Activated naive CD8-positive, alpha-beta T cell (primary cell): Measurements from ENCODE around the gene FOSL1.
"Not testable (repeated sequence)": the region's sequence is repeated elsewhere in the genome, so short reads cannot be mapped to it uniquely, and the experiment has no call there.

Source experiments
- H3K27ac Mint-ChIP-seq: one replicate; pipeline ENCODE4 v1.8.0; 2021; ENCODE audit warnings: mixed read lengths
- H3K27me3 Mint-ChIP-seq: one replicate; pipeline ENCODE4 v1.8.0; 2021; ENCODE audit warnings: mixed read lengths
- H3K36me3 Mint-ChIP-seq: one replicate; pipeline ENCODE4 v1.8.0; 2021; ENCODE audit warnings: mixed read lengths
- H3K4me1 Mint-ChIP-seq: one replicate; pipeline ENCODE4 v1.8.0; 2021; ENCODE audit warnings: low read depth, mixed read lengths
- H3K4me3 Mint-ChIP-seq: one replicate; pipeline ENCODE4 v1.8.0; 2021; ENCODE audit warnings: mild to moderate bottlenecking, mixed read lengths
- H3K9me3 Mint-ChIP-seq: one replicate; pipeline ENCODE4 v1.8.0; 2021; ENCODE audit warnings: low read depth, mixed read lengths

The FOSL1 gene

DNA sequence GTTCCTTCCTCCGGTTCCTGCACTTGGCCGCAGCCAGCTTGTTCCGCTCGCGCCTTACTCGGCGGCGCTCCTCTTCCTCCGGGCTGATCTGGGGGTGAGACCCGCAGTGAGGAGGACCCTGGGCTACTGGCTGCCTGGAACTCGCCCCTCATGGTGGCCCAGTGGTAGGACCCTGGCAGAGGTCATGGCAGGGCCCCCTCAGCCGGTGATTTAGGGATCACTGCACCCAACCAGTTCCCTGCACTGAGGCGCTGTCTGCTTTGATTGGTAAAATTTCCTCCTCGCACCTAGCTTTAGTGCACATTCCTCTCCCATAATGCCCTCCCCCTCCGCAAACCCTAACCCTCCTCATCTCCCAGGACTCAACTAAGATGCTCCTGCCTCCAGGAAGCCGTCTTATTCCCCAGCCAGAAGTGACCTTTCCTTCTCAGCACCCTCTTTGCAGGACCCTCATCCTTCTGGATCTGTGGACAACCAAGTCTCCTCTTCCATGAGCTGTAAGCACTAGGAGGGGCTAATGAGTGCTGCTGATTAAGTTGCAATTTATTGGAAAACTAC is 6.1 kb downstream of the FOSL1 start:
- Mint-ChIP-seq H3K27ac (peak overlapping the region; percentile 82), H3K4me3 (peak overlapping the region; percentile 89), H3K4me1 (peaks cover 52% of the 10 kb centered on the region), H3K36me3 (peaks cover 6% of the 10 kb centered on the region), H3K27me3 (no peaks in the 10 kb centered on the region), H3K9me3 (no peaks in the 10 kb centered on the region)

DNA sequence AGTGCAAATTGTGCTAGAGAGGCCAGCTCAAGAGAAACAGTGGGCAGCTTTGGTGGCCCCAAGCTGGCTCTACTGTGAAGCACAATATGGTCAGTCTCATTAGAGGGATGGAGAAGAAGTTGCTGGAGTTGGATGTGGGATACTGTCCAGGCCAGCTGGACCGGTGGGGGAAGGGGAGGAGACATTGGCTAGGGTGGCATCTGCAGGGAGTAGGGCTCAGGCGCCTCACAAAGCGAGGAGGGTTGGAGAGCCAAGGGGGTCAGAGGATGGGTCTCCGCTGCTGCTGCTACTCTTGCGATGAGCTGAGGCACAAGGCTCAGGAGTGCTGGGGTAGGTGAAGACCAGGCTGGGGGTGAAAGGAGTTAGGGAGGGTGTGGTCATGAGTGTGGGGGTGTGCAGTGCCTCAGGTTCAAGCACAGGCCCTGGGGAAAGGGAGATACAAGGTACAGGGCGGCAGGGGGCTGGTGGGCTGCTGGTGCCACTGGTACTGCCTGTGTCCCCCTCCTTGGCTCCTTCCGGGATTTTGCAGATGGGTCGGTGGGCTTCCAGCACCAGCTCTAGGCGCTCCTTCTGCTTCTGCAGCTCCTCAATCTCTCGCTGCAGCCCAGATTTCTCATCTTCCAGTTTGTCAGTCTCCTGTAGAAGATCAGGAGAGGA is 7.4 kb downstream of the FOSL1 start:
- peak overlapping the region; percentile 89 for H3K4me3 Mint-ChIP-seq
- H3K27me3 Mint-ChIP-seq, result no peaks in the 10 kb centered on the region
- H3K36me3 Mint-ChIP-seq, result peaks cover 6% of the 10 kb centered on the region
- peak overlapping the region; percentile 87 for H3K27ac Mint-ChIP-seq
- no peaks in the 10 kb centered on the region for H3K9me3 Mint-ChIP-seq
- H3K4me1 Mint-ChIP-seq, result peaks cover 60% of the 10 kb centered on the region

DNA sequence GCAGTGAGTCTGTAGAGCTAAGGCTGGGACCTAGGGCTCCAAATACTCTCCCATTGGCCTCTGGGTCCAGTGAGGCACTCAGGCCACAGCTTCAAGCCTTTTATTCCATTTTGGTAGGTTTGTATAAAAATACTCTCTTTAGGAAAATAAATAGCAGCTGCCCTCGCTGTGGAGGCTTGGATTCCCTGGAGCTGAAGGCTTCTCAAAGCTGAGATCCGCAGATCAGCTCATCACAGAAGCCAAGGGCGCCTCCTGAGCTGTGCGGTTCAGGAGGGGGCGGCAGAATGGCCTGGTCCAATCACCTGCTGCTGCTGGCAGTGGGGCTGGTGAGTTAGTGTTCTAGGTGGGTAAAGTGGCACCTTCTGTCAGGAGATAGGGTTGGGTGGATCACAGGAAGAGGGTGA is 8.0 kb downstream of the FOSL1 start:
- peak overlapping the region; percentile 87 for H3K27ac Mint-ChIP-seq
- H3K4me3 Mint-ChIP-seq, result peak overlapping the region; percentile 89
- not testable (repeated sequence) for H3K27me3 Mint-ChIP-seq, H3K9me3 Mint-ChIP-seq, H3K36me3 Mint-ChIP-seq
- H3K4me1 Mint-ChIP-seq, result peaks cover 56% of the 10 kb centered on the region

DNA sequence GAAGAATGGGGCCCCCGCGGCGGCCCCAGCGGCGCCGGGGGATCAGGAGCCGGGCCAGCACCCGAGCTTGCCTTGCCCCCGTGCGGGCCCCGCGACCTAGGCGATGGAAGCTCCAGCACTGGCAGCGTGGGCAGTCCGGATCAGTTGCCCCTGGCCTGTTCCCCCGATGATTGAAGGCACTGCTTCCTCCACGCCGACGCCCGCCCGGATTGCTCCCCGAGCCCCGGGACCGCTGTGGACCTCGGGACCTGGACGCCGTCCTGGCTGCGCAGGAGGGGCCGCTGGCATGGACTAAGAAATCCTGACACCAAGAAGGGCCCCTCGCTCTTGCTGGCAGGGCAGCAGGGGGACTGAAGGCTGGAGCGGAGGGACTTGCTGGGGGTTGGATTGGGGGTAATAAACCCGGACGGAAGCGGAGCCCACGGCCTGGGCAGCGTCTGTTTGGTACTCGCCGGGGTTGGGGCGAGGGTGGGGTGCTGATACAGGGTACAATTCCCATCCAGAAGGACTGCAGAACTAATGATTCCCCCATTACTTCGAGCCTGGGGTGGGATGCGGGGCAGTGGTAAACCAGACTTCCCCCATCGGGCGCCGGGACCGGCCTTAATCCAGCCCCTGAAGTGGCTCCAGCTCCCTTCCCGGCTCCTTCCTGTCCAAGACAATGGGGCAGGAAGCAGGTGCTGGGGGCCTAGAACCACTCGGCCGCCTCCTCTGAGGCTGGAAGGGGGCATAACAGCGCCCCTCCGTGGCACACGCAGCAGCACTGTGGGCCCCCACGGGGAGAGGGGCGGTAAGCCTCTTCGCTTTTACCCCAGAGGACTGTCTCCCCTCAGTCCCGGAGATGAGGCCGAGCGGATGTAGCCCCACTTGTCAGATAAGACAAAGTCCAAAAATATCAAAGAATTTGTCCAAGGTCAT is 8.7 kb downstream of the FOSL1 start:
- Mint-ChIP-seq H3K36me3 (peaks cover 6% of the 10 kb centered on the region), H3K4me3 (peak overlapping the region; percentile 89), H3K27ac (peak overlapping the region; percentile 87), H3K4me1 (peaks cover 59% of the 10 kb centered on the region), H3K9me3 (no peaks in the 10 kb centered on the region), H3K27me3 (no peaks in the 10 kb centered on the region)

DNA sequence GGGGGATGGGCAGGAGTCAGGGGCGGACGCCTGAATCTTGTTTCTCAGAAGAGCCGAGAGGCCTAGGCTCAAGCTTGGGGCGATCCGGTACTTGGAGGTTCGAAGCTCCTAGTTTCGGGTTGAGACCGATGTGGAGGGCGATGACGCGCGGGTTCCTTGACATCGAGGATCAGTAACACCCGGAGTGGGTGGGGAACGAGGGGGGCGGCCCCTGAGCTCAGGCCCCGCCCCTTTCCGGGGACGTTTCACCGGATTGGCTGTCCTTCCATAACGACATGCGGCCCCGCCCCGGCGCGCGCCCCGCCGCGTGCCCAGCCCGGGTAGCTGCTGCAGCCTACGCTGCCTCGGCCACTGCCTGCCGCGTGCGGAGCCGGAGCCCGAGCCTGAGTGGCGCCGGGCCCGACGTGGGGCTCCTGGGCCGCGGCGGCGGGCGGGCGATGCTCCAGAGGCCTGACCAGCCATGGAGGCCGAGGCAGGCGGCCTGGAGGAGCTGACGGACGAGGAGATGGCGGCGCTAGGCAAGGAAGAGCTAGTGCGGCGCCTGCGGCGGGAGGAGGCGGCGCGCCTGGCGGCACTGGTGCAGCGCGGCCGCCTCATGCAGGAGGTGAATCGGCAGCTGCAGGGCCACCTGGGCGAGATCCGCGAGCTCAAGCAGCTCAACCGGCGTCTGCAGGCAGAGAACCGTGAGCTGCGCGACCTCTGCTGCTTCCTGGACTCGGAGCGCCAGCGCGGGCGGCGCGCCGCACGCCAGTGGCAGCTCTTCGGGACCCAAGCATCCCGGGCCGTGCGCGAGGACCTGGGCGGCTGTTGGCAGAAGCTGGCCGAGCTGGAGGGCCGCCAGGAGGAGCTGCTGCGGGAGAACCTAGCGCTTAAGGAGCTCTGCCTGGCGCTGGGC is 9.6 kb downstream of the FOSL1 start, which contains the start of gene CCDC85B:
TSS of gene CCDC85B (plus strand) at position 350 of the 895 bp plus-strand sequence. CDS start at position 461, 111 bp downstream.
- no peaks in the 10 kb centered on the region for H3K9me3 Mint-ChIP-seq
- H3K27ac Mint-ChIP-seq, result peak within 1 kb of the TSS; percentile 95
- H3K4me3 Mint-ChIP-seq, result peak within 1 kb of the TSS; percentile 97
- no peaks in the 10 kb centered on the region for H3K27me3 Mint-ChIP-seq
- peaks cover 6% of the 10 kb centered on the region for H3K36me3 Mint-ChIP-seq
- H3K4me1 Mint-ChIP-seq, result peaks cover 52% of the 10 kb centered on the region

DNA sequence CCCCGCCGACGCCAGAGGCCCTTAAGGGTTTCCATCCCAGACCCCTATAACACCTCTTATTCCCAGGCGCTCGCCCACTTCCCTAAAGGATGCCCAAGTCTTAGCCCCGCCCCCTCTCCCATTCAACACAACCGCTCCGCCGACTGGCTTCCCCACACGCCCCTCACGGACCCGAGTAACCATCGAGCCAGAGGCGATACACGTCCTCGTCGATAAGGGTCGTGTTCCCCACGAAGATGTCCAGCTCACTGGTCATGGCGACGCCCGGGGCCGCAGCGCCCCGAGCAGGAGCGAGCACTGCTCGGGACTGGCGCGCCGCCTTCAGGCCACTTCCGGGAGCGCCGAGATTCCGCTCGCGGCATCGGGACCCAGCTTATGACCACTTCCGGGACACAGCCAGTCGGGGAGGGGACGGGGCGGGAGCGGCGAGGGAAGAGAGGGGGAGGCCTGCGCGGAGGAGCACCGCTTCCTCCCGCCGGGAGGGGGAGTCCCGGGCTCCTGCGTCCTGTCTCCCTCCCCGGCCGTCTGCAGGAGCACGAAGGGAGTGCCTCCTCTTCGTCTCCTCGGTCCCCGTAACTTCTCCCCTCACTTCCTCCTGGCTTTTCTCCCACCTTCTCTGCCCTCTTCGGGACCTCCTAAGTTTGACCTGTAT is 11.9 kb downstream of the FOSL1 start, which contains the start of gene FIBP:
TSS of gene FIBP (minus strand) at position 309 of the 652 bp plus-strand sequence. CDS start at position 256, 53 bp downstream.
- peak within 1 kb of the TSS; percentile 97 for H3K4me3 Mint-ChIP-seq
- H3K27ac Mint-ChIP-seq, result peak within 1 kb of the TSS; percentile 95
- H3K36me3 Mint-ChIP-seq, result peaks cover 6% of the 10 kb centered on the region
- peaks cover 48% of the 10 kb centered on the region for H3K4me1 Mint-ChIP-seq
- no peaks in the 10 kb centered on the region for H3K9me3 Mint-ChIP-seq
- no peaks in the 10 kb centered on the region for H3K27me3 Mint-ChIP-seq

DNA sequence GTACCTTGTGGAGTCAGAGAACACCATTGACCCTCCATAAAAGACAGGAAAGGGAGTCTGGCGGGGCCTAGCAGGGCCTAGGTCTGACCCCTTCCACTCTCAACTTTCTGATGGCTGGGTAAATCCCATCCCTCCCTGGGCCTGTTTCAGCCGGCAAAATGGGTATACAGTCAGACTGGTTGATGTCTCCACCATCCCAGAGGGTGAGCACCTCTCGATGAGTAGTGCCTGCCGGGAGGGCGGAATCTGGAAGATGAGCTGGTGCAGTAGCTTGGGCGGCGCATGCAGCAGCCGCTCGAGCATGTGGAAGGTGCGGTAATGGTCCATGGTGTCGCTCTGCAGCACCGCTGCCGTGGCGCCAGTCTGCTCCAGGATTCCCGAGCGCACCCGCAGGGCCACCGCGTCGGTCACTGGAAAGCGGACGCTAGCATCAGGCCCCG is 12.4 kb downstream of the FOSL1 start:
- Mint-ChIP-seq H3K27me3 (no peaks in the 10 kb centered on the region), H3K36me3 (peaks cover 6% of the 10 kb centered on the region), H3K4me1 (peaks cover 44% of the 10 kb centered on the region), H3K27ac (peak overlapping the region; percentile 95), H3K4me3 (peak overlapping the region; percentile 97), H3K9me3 (no peaks in the 10 kb centered on the region)

DNA sequence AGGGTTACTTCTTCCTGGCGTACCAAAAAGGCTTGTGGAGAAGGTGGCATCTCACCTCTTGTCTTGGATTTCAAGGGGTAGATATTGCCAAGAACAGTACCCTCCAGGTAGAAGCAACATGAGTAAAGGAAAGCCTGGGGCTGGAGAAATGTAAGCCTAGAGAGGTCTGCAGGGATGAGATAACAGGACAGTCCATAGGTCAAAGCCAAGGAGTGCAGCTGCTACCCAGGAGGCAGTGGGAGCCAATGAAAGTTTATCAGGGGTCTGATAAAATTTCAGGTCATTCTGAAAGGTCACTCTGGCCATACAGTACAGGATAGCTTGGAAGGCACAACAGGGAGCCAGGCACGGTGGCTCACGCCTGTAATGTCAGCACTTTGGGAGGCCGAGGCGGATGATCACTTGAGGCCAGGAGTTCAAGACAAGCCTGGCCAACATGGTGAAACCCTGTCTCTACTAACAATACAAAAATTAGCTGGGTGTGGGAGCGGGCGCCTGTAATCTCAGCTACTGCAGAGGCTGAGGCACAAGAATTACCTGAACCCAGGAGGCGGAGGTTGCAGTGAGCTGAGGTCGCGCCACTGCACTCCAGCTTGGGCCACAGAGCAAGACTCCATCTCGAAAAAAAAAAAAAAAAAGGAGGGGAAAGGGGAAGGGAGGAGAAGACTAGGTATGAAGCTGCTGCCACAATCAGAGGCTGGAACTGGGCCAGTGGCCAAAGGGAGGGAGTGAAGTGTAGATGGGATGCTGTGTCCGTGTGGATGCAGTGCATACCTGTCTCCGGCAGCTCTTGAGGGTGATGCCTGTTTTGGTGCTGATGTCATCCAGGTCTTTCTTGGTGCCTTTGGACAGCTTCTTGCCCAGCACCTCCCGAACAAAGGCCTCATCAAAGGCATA is 13.1 kb downstream of the FOSL1 start:
- Mint-ChIP-seq H3K4me3 (peak overlapping the region; percentile 97), H3K9me3 (no peaks in the 10 kb centered on the region), H3K27ac (peak overlapping the region; percentile 95), H3K36me3 (no peaks in the 10 kb centered on the region), H3K4me1 (peaks cover 39% of the 10 kb centered on the region), H3K27me3 (no peaks in the 10 kb centered on the region)

DNA sequence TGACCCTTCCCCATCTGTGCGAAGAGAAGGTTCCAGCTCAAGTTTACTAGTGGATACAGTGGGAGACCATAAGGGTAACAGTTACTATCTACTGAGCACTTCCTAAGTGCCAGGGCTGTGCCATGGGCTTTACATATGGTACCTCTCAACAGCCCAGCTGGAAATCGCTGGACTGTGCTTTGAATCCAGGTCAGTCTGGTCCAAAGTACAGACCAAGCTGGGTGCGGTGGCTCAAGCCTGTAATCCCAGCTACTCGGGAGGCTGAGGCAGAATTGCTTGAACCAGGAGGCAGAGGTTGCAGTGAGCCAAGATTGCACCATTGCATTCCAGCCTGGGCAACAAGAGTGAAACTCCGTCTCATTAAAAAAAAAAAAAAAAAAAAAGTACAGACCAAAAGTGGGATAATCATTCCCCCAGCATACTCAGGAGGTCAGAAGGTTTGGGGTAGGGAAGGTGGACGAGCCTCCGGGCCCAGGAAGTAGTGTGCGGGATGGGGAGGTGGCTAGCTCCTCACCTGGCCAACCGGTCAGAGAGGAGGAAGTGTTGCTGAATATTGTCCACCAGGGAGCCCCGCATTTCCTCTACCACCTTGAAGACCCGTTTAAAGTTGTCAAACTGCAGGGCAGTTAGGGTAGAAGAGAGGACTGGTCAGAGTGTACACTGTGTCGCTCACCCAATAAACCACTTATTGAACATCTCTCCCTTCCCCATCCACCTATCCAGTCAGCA is 14.2 kb downstream of the FOSL1 start:
- H3K36me3 Mint-ChIP-seq, result no peaks in the 10 kb centered on the region
- no peaks in the 10 kb centered on the region for H3K27me3 Mint-ChIP-seq
- H3K4me3 Mint-ChIP-seq, result peak overlapping the region; percentile 97
- no peak overlapping the region for H3K27ac Mint-ChIP-seq
- H3K9me3 Mint-ChIP-seq, result no peaks in the 10 kb centered on the region
- peaks cover 43% of the 10 kb centered on the region for H3K4me1 Mint-ChIP-seq

DNA sequence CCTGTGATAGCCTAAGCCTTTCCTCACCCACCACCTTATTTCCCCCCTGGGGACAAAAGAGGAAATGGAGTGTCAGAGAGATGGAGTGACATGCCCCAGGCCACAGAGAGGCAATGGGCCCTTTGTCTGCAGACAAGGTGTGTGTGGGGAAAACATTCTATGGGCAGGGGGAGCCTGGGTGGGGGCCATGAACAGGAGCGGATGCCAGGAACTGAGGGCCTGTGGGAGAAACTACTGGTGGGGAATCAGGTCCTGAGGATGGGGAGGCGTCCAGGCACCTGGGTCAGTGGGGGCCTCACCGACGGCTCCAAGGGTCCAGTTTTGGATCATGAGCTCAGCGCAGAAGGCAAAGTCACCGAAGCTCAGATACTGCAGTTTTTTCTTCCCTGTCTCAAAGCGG is 15.0 kb downstream of the FOSL1 start:
- no peak overlapping the region for H3K4me3 Mint-ChIP-seq
- no peak overlapping the region for H3K27ac Mint-ChIP-seq
- H3K4me1 Mint-ChIP-seq, result peaks cover 49% of the 10 kb centered on the region
- H3K9me3 Mint-ChIP-seq, result no peaks in the 10 kb centered on the region
- no peaks in the 10 kb centered on the region for H3K27me3 Mint-ChIP-seq
- no peaks in the 10 kb centered on the region for H3K36me3 Mint-ChIP-seq

DNA sequence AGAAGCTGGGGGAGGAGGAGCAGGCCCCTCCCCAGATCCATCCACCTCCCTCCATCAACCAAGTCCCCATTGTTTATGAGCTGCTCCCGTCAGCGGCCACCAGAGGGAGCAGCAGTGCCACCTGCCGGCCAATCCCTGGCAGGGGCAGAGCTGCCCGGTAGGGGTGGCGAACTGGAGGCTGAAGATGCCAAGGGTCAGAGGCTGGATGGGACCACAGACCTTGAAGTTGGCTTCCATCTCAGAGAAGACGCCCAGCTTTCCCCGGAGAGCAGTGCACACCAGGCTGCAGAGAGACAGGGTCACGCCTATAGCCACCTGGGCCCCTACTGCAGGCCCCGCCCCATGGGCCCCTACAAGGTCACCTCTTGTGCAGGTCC is 15.5 kb downstream of the FOSL1 start:
- Mint-ChIP-seq H3K27me3 (no peaks in the 10 kb centered on the region), H3K4me1 (peaks cover 49% of the 10 kb centered on the region), H3K27ac (peak overlapping the region; percentile 46)

DNA sequence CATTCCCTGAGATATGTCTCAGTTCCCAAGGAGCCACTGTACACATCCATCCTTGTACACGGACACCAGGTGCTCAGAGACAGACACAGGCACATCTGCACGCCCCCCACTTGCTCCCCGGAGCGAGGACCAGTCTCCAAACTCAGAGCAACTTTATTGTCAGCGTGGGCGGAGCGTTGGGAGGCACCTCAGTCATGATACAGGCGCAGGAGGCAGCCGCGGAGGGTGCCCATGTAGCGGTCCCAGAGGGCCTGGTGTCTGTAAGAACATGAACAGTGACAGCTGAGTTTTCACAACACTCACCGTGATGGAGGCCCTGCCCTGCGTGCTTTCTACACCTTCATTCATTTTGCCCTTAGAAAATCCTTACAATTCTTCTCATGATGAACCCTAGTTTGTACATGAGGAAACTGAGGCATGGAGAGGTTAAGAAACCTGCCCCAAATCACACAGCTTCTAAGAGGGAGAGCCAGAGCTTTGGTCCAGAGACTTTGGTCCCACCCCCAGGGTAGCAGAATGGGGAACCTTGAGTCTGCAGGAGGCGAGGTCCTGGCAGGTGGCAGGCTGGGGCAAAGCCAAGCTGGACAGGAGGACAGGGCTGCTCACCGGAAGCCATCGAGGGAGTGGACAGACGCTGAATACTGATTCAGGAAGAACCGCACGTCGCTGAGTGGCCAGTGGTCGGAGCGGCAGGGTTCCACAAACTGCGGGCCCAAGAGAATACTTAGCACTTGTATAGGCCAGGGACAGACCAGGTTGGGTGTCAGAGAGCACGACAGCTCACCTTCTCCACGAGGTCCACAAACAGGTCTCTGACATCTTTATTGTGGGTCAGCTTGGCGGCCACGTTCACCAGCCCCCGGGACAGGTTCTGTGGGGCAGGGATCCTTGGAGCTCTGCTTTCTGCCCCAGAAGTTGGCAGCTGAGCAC is 16.1 kb downstream of the FOSL1 start:
- Mint-ChIP-seq H3K27ac (no peak overlapping the region), H3K9me3 (no peaks in the 10 kb centered on the region), H3K36me3 (no peaks in the 10 kb centered on the region), H3K4me1 (peaks cover 49% of the 10 kb centered on the region), H3K4me3 (no peak overlapping the region), H3K27me3 (no peaks in the 10 kb centered on the region)

More for the DNA sequence above, 15.5 kb downstream of the FOSL1 start:
- Mint-ChIP-seq H3K36me3 (no peaks in the 10 kb centered on the region), H3K4me3 (no peak overlapping the region), H3K9me3 (no peaks in the 10 kb centered on the region)
